GM12878 (cell line): Measurements from ENCODE around the gene EN1. TPM values are rescaled to one million over a fixed set of nuclear protein-coding genes. Genes with fewer than 3 reads are reported as not detected.

Source experiments
- ATAC-seq: fragments of 200-7000 bp; cut with Tn5 transposase; 3 replicates; pipeline ENCODE4 v1.9.1; 2020; ENCODE audit warnings: mild to moderate bottlenecking, moderate library complexity
- BruUV-seq: library from RNA; stranded (reverse); fragments of 400-500 nt; replicated peaks from 2 replicates; lab custom pipeline; 2021; lab: Mats Ljungman, UMichigan
- CTCF ChIA-PET: fragments of 300-600 bp; sonication (Branson Sonifier 250); formaldehyde crosslinking; extraction: SDS; loops from one replicate; lab custom pipeline; 2021; ENCODE audit warnings: inconsistent platforms; lab: Yijun Ruan, JAX
- POLR2A ChIA-PET: fragments of 350-600 bp; formaldehyde crosslinking; extraction: SDS; loops from one replicate; lab custom pipeline; 2021; ENCODE audit warnings: inconsistent platforms; lab: Charles Lee
- RAD21 ChIA-PET: fragments of 300-600 bp; sonication (Branson Sonifier 250); formaldehyde crosslinking; loops from one replicate; lab custom pipeline; 2023; ENCODE audit warnings: antibody characterized with exemption; ENCODE audit not compliant: unreplicated experiment; lab: Charles Lee
- SMC1A ChIA-PET: fragments of 300-600 bp; sonication (Branson Sonifier 250); formaldehyde crosslinking; loops from one replicate; lab custom pipeline; 2023; ENCODE audit not compliant: unreplicated experiment, uncharacterized antibody; lab: Charles Lee
- DNase-seq: peaks from one replicate; pipeline ENCODE4 v3.0.0-alpha.2; 2011; ENCODE audit warnings: low read depth, low spot score
- FAIRE-seq: peaks from 3 replicates; lab custom pipeline; 2011; peaks lifted over from hg19 to GRCh38; lab: Jason Lieb, UNC
- H2AFZ ChIP-seq: 2 replicates; pipeline ENCODE4 v1.6.0; 2011; ENCODE audit warnings: low read depth, low read length, control low read depth; ENCODE audit not compliant: control insufficient read depth
- H3K27ac ChIP-seq: 2 replicates; pipeline ENCODE4 v1.5.1; 2011; ENCODE audit warnings: control low read depth; ENCODE audit not compliant: control insufficient read depth, insufficient read depth
- H3K27me3 ChIP-seq, 2 experiments: replicated peaks in 1 of 2; 2 replicates each; pipeline versions ENCODE4 v1.6.0 to v1.6.1; 2011; ENCODE audit warnings: low read length in 1 of 2; ENCODE audit not compliant: control insufficient read depth in 2 of 2, insufficient read depth in 2 of 2
- H3K36me3 ChIP-seq, 2 experiments: 2 replicates each; pipeline ENCODE4 v1.5.1; 2011; ENCODE audit warnings: low read length in 1 of 2; ENCODE audit not compliant: control insufficient read depth in 2 of 2, insufficient read depth in 2 of 2
- H3K4me1 ChIP-seq: 2 replicates; pipeline ENCODE4 v1.6.1; 2011; ENCODE audit warnings: mild to moderate bottlenecking, low read length, moderate library complexity, mixed read lengths; ENCODE audit not compliant: control insufficient read depth, insufficient read depth
- H3K4me2 ChIP-seq: 2 replicates; pipeline ENCODE4 v1.6.0; 2011; ENCODE audit warnings: control low read depth; ENCODE audit not compliant: control insufficient read depth, insufficient read depth
- H3K4me3 ChIP-seq: fragments of 200-600 bp; sonication (generic); 2 replicates; pipeline ENCODE4 v1.5.1; 2016
- H3K79me2 ChIP-seq: 2 replicates; pipeline ENCODE4 v1.6.0; 2011; ENCODE audit warnings: low read length; ENCODE audit not compliant: control insufficient read depth, insufficient read depth
- H3K9ac ChIP-seq: 2 replicates; pipeline ENCODE4 v1.8.0; 2011; ENCODE audit warnings: low read length, control low read depth, mixed read lengths; ENCODE audit not compliant: control insufficient read depth, insufficient read depth
- H3K9me3 ChIP-seq: replicated peaks from 3 replicates; pipeline ENCODE4 v1.5.1; 2011; ENCODE audit warnings: mild to moderate bottlenecking, low read length; ENCODE audit not compliant: control insufficient read depth, insufficient read depth
- H4K20me1 ChIP-seq: 2 replicates; pipeline ENCODE4 v1.6.0; 2011; ENCODE audit not compliant: control insufficient read depth, insufficient read depth
- ATF7 ChIP-seq: fragments of 450-650 bp; IDR thresholded peaks from 2 replicates; pipeline ENCODE4 v1.6.1; 2016; ENCODE audit warnings: low read depth, mild to moderate bottlenecking
- BACH1 ChIP-seq: fragments of 450-650 bp; IDR thresholded peaks from 2 replicates; pipeline ENCODE4 v1.6.1; 2017; ENCODE audit warnings: mild to moderate bottlenecking, borderline replicate concordance
- CEBPB ChIP-seq, 2 experiments: fragments of 150-350 bp in 1 of 2; IDR thresholded peaks; 2 replicates each; pipeline ENCODE4 v1.6.1; 2012 to 2014; ENCODE audit warnings: low read depth in 2 of 2, low read length in 2 of 2, borderline replicate concordance in 1 of 2, inconsistent platforms in 1 of 2
- FOXK2 ChIP-seq: fragments of 450-650 bp; IDR thresholded peaks from 2 replicates; pipeline ENCODE4 v1.6.1; 2017; ENCODE audit warnings: mild to moderate bottlenecking, moderate library complexity
- FOXM1 ChIP-seq: IDR thresholded peaks from 2 replicates; pipeline ENCODE4 v1.6.1; 2012; ENCODE audit warnings: low read depth, mild to moderate bottlenecking, inconsistent platforms, low read length, moderate library complexity
- HDAC2 ChIP-seq: fragments of 200-600 bp; sonication (generic); IDR thresholded peaks from 2 replicates; pipeline ENCODE4 v1.6.1; 2017
- JUNB ChIP-seq: IDR thresholded peaks from 2 replicates; pipeline ENCODE4 v1.6.1; 2016; ENCODE audit warnings: antibody characterized with exemption, mild to moderate bottlenecking
- KDM1A ChIP-seq: fragments of 200-600 bp; sonication (generic); IDR thresholded peaks from 2 replicates; pipeline ENCODE4 v1.6.1; 2016; ENCODE audit warnings: borderline replicate concordance
- NFYB ChIP-seq: IDR thresholded peaks from 2 replicates; pipeline ENCODE4 v1.6.1; 2011; ENCODE audit warnings: low read depth, mild to moderate bottlenecking, low read length, improper control_type of control experiment, moderate library complexity; ENCODE audit not compliant: insufficient read depth
- RELB ChIP-seq: fragments of 450-650 bp; IDR thresholded peaks from 2 replicates; pipeline ENCODE4 v1.6.1; 2017; ENCODE audit warnings: low read depth, mild to moderate bottlenecking, moderate library complexity
- SUPT20H ChIP-seq: IDR thresholded peaks from 2 replicates; pipeline ENCODE4 v1.6.1; 2011; ENCODE audit warnings: low read depth, mild to moderate bottlenecking, low read length, moderate library complexity, borderline replicate concordance; ENCODE audit not compliant: control insufficient read depth
- WGBS: methylation state at CpG from one replicate; pipeline ENCODE4 v1.1.6; 2016; ENCODE audit warnings: low lambda C conversion rate; ENCODE audit not compliant: insufficient replicate concordance, insufficient coverage; ENCODE audit errors: missing lambda C conversion rate; 5-methylcytosine and 5-hydroxymethylcytosine counted together
- in situ Hi-C: fragments of 300-500 bp; cut with MboI; formaldehyde crosslinking; loops from 9 replicates; pipeline ENCODE4 v1.14.3; 2018; ENCODE audit warnings: mixed read lengths
- intact Hi-C: fragments of 100-400 bp; cut with micrococcal nuclease; formaldehyde crosslinking; loops from one replicate; pipeline ENCODE4 v1.14.2; 2022; ENCODE audit not compliant: unreplicated experiment
- polyA plus RNA-seq, 11 experiments: library from polyadenylated mRNA; depleted of rRNA in 4 of 11; unstranded in 6 of 11; stranded (reverse) in 5 of 11; fragments of >200 nt; fragmentation: Nextera tagmentation in 4 of 11; fragmentation: Illumina TruSeq in 1 of 11; extraction: Ambion mirVana in 4 of 11; extraction: Trizol in 1 of 11; gene quantifications; 1 replicate in 1 of 11; 2 replicates in 10 of 11; pipeline versions ENCODE4 v1.2.1 to v1.2.3, GENCODE V29; 2011 to 2016; ENCODE audit warnings: inconsistent platforms in 2 of 11, missing spikeins in 2 of 11, low read depth in 1 of 11
- total RNA-seq, 4 experiments: library from RNA; depleted of rRNA in 3 of 4; stranded (reverse); fragments of >200 nt in 3 of 4; fragmentation: Illumina TruSeq in 1 of 4; extraction: Trizol in 1 of 4; gene quantifications; 2 replicates each; pipeline versions ENCODE4 v1.2.1 to v1.2.3, GENCODE V29; 2013 to 2021

Gene EN1
- total and polyA plus RNA-seq, 10 of the 15 experiments (the other 5 are each of a cell fraction or from before 2014, with no cell fraction given), result not detected

DNA sequence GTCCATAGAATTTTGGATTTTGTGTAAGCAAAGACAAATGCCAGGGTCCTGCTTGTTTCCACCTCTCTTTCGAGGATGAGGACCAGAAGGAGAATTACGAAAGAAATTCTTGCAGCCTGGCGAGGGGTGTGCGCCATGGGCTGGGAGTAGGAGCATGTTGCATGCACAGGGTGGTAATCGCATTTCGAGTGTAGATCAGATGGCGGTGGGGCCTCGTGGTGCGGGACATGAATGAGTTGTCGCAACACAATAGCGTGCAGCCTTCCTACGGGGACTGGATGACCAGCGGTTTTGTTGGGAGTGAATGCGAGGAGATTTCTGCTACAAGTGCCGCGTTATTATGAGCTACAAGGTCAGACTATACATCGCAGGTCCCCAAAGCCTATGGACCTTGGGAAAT lies 4.2 kb upstream of the EN1 start:
- TF ChIP-seq CEBPB (IDR thresholded peaks at IDR 0.05; ENCODE audit: borderline replicate concordance in 1 of 2, low read depth in 2 of 2, low read length in 2 of 2), result no peak
- no peak for TF ChIP-seq SUPT20H
- no peak for TF ChIP-seq RELB
- no peak for TF ChIP-seq FOXK2
- TF ChIP-seq FOXM1, result no peak
- no peak for TF ChIP-seq NFYB
- TF ChIP-seq JUNB, result no peak
- TF ChIP-seq HDAC2, result no peak
- no peak for TF ChIP-seq ATF7
- no peak for TF ChIP-seq KDM1A
- no peak for TF ChIP-seq BACH1
- DNase-seq, result no peak
- H2AFZ ChIP-seq, result no peak overlapping the region
- no peaks in the 10 kb centered on the region for H3K4me1 ChIP-seq
- H3K79me2 ChIP-seq, result no peaks in the 10 kb centered on the region
- H3K36me3 ChIP-seq, result no peaks in the 10 kb centered on the region
- in situ Hi-C loops, result loop anchor here (25.0 kb wide), 1 partner anchor 814 kb away; no protein-coding TSS in a partner anchor
- no TSS peak for BruUV-seq
- peaks cover 12 to 24% of the 10 kb centered on the region in 2 experiments for H3K27me3 ChIP-seq
- no peak overlapping the region for H3K4me3 ChIP-seq
- no peak overlapping the region for H3K27ac ChIP-seq
- no peak for FAIRE-seq
- WGBS, result 33% methylated on average over 14 of the region's 17 CpGs
- H4K20me1 ChIP-seq, result no peaks in the 10 kb centered on the region
- H3K9me3 ChIP-seq, result no peaks in the 10 kb centered on the region
- no peak overlapping the region for H3K4me2 ChIP-seq
- no peak overlapping the region for H3K9ac ChIP-seq
- ChIA-PET CTCF (no interaction called here), POLR2A (no interaction called here), SMC1A (no interaction called here), RAD21 (no interaction called here)
- no peak for ATAC-seq
- intact Hi-C loops, result no loop called here
